Epithelial cell of esophagus (primary cell): ENCODE measurements around the gene RASSF10.
A peak's percentile ranks its signal among the peaks of the same experiment; 100 is the strongest.

Experiments used
- DNase-seq: peaks from one replicate; pipeline ENCODE4 v3.0.0; 2010; ENCODE audit warnings: low read depth
- H3K4me3 ChIP-seq: 2 replicates; pipeline ENCODE4 v1.5.1; 2011; ENCODE audit warnings: mild to moderate bottlenecking, low read length, control low read depth
- CTCF ChIP-seq: IDR thresholded peaks from 2 replicates; pipeline ENCODE4 v1.5.1; 2011; ENCODE audit warnings: low read depth, mild to moderate bottlenecking, low read length, control low read depth, inconsistent platforms; ENCODE audit not compliant: insufficient read depth; ENCODE audit errors: missing control alignments

RASSF10 gene

GRCh38 chr11:12993626-12994025 is 15.5 kb upstream of the RASSF10 start:
- peak; percentile 59 for DNase-seq
- TF ChIP-seq CTCF = no peak
- H3K4me3 ChIP-seq = no peak overlapping the region

- TF ChIP-seq CTCF = no peak
- no peak overlapping the region for H3K4me3 ChIP-seq
- no peak for DNase-seq
These were observed 14.6 kb upstream of the RASSF10 start for GRCh38 chr11:12994476-12994875.

- no peak overlapping the region for H3K4me3 ChIP-seq
- DNase-seq = no peak
- no peak for TF ChIP-seq CTCF
These were observed 13.9 kb upstream of the RASSF10 start for GRCh38 chr11:12995188-12995587.

- no peak overlapping the region for H3K4me3 ChIP-seq
- no peak for TF ChIP-seq CTCF
- DNase-seq = no peak
These were observed 13.3 kb upstream of the RASSF10 start for GRCh38 chr11:12995823-12996222.

- DNase-seq = no peak
- TF ChIP-seq CTCF = no peak
- no peak overlapping the region for H3K4me3 ChIP-seq
These were observed 11.9 kb upstream of the RASSF10 start for GRCh38 chr11:12997168-12997567.

GRCh38 chr11:12998336-12998735 is 10.8 kb upstream of the RASSF10 start:
- TF ChIP-seq CTCF = no peak
- H3K4me3 ChIP-seq = no peak overlapping the region
- no peak for DNase-seq

GRCh38 chr11:12999597-12999996 is 9.5 kb upstream of the RASSF10 start:
- TF ChIP-seq CTCF = no peak
- DNase-seq = no peak
- no peak overlapping the region for H3K4me3 ChIP-seq
